HG03575 (cell line): ENCODE data around the gene CACNG4.

Experiments used
- ATAC-seq: cut with Tn5 transposase; IDR thresholded peaks from one replicate; pipeline ENCODE4 v1.9.1; 2021; ENCODE audit not compliant: unreplicated experiment, insufficient number of reproducible peaks, low FRiP score; ENCODE audit errors: extremely low read depth

The CACNG4 gene

DNA sequence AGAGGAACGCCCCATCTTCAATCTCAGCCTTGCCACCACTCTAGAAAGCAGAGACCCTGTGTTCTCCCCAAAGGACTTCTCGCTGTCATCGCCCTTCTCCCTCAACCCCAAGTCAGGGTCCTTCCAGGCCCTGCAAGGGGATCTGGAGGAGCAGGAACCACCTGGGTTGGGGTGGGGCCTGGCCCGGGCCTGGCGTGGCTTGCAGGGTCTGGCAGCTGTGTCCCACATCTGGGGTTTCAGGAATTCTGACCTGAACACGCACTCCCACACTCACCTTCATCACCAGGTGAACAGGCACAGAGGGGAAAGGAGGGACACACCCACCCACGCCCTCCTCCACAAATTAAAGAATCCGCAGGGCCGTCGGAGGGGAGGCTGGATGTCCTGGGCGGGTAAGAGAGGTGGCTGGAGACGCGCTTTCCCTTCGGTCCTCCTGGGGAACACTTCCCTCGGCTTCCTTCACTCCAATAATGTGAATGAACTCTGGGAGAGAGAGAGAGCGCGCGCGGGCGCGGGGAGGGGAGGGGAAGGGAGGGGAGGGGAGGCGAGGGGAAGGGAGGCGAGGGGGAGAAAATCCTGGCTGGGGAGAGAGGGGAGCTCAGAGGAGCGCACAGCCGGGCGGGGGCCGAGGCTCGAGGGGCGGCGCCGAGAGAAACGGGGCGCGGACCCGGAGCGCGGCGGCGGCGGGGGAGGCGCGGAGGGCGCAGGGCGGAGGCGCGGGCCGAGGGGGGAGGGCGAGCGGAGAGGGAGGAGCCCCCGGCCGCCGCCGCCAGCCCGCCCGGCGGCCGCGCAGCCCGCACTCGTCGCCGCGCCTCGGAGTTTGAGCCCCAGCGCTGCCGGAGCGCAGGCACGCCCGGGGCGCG lies at the start of gene CACNG4:
CACNG4 (plus strand) TSS at position 799 of the 863 bp plus-strand sequence. CDS start 205 bp downstream, outside the sequence.
- ATAC-seq: no peak

DNA sequence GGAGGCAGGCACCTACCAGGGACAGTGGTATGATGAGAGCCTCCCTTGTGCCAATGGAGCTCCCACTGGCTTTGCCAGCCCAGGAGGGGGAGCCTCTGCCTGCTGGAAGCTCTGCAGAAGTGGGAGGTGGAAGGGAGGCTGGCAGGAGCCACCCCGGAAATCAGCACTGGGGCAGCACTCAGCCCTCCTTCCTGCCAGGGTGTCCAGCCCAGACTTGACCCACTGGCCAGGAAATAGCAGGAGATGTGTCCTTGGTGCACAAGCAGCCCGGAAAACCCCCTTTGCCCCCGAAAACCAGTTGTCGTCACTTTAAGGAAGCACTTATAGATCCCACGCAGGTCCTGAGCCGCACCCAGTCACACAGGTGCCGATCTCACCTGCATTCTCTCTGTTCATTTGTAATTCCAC lies 49.3 kb upstream of the CACNG4 start:
- ATAC-seq: no peak

DNA sequence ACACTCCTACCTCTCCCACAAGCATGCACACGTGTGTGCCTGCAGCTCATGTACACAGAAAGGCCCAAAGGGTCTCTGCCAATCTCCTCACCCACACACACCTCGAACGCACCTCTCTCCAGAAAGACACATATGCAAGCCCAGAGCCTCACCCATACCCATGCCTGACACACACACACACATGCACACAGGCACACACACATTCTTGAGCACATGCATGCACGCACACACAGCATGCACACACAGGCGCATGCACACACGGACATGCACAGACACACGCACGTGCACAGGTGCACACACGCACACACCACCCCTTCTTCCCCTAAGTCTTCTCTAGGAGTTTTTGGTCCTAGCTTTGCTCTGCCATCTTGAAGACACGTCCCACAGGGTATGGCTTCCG lies 48.7 kb upstream of the CACNG4 start:
- ATAC-seq: no peak

DNA sequence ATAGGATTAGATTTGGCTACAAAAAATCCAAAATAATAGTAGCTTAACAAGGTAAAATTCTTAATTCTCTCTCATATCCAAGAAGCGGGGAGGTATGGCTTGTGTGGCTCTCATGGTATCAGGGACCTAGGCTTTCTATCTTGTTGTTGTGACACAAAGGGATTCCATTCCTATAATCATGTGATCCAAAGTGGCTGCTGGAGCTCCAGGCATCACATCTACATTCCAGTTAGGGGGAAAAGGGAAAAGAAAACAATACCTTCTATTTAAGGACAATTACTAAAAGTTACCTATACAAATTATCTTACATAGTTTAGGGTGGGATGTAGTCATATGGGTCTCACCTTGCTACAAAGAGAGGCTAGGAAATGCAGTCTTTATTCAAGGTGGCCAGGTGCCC lies 47.6 kb upstream of the CACNG4 start:
- no peak for ATAC-seq

DNA sequence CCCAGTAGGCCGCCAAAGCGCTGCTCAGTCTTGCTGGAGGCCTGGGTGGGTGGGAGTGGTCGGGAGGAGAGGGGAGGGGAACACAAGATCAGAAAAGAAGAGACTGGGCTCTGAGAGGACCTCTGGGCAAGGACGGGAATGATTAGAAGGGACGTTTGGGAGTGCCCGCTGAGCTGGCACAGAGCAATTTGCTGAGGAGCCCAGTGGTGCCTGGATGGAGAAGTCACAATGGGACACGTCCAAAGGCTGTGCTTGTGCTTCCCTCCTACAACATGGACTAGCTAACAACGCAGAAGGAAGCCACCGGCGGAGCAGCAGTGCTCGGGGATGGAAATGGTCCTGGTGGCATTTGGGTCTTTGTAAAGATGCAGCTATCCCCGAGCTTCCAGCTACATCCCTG lies 45.6 kb upstream of the CACNG4 start:
- no peak for ATAC-seq

DNA sequence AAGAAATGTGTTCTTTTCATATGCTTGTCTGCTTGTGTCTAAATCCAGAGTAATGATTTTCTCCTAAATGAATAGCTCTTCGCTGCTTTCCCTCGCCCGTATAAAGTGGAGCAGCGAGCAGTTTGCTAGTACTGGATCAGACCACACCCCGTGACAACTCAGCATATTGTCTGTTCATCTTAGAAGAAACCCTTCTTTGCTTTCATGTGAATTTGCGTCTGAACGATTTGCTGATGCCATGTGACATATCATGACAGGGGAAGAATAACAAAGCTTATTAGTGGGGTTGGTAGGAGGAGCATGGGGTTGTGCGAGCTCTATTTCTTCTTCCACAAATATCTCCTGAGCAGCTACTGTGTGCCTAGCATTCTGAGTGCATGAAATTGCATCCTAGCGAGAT lies 44.1 kb upstream of the CACNG4 start:
- no peak for ATAC-seq

DNA sequence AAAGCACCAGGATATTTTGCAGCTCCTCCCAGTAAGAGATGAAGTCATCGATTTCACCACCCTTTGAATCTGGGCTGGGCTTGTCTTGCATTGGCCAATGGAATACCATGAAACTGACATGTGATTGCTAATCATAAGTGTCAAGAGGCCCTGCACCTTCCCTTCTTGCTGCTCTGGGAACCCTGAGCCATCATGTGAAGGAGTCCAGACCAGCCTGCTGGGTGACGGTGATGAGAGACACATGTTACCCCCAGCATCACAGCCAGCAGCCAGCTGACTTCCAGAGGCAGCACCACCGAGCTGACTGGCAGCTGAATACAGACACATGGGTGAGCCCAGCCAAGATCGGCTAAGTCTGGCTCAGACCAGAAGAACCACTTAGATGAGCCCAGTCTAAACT lies 43.6 kb upstream of the CACNG4 start:
- no peak for ATAC-seq

DNA sequence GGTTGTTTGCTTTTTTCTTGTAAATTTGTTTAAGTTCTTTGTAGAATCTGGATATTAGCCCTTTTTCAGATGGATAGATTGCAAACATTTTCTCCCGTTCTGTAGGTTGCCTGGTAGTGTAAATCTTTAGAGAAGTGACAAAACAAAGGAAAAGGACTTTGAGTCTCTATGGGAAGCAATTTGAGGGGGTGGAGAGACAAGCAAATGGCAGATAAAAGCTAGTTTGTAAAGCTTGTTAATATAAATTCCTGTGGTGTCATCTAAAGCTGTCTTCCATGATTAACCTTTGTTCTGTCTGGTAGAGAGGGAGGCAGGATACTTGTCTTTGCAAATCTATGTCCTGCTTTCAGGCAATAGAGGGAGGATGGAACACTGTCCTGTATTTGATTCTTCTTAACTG lies 40.6 kb upstream of the CACNG4 start:
- ATAC-seq: no peak

DNA sequence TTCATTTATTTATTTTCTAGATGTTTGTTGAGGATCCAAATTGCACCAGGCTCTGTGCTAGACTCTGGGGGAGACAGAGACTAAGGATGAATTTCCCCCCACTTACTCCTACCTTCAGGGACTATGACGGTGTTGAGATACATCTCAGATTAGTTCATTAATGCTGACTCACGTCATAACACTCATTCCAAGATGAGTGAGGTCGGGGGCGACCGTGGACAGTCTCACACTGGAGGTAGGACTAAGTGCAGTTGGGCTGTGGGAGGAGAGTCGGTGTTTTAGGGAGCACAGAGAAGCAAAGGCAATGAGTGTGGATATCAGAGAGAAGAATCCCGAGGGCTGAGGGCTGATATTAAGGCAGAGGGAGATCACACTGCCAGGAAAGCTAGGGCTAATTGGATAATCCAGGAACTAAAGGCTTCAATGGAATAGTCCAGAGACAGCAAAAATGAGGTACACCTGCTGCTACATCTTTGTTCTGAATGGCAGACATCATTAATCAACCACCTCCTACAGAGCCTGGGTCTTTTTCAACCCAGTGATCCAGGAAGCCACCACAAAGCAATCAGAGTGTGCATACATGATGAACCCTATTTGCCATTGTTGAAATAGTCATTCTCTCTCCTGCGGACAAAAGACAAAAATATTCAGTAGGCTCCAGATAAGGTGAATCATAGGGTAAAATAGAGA lies 38.6 kb upstream of the CACNG4 start:
- no peak for ATAC-seq

DNA sequence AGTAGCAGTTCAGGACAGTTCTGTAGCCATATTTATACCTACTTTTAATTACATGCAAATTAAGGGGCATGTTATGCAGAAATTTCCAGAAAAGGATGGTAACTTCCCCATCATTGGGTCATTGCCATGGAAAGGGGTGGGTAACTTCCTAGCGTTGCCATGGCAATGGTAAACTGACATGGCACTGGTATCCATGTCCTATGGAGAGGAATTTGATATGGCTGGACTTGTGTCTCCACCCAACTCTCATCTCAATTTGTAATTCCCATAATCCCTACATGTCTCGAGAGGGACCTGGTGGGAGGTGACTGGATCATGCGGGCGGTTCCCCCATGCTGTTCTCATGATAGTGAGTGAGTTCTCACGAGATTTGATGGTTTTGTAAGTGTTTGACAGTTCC lies 35.6 kb upstream of the CACNG4 start:
- no peak for ATAC-seq

DNA sequence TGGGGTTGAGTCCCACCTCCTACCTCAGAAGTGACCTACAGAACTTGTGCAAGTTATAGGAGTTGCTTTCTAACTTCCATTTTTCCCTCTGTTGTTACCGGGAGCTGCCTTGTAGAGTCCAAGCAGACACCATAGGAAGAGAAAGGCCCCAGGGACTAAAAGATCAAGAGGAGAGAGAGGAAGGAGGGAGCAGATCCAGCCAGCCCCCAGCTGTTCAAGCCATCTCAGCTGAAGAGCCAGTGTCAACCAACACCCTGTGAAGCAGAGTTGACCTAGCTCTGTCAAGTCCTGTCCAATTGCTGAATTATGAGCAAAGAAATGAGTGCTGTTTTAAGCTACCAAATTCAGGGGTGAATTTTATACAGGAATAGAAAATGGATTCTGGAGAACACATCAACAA lies 34.9 kb upstream of the CACNG4 start:
- no peak for ATAC-seq

DNA sequence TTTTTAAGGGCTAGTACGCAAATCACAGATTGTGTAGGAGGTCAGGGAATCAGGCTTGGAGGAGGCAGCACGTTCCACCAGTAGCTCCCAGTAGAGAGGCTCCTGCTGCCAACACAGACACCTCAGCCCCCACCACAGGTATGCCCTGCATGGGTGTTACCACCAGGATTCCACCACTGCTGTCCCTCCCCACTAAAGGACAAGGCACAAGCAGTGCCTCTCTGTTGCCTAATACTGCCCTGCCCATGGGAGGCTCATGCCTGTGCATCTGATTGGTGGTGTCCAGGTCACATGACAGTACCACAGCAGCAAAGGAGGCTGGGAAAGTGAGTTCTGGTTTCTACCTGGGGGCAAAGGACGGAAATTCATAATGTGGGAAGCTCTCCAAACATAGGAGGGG lies 33.6 kb upstream of the CACNG4 start:
- ATAC-seq: no peak

DNA sequence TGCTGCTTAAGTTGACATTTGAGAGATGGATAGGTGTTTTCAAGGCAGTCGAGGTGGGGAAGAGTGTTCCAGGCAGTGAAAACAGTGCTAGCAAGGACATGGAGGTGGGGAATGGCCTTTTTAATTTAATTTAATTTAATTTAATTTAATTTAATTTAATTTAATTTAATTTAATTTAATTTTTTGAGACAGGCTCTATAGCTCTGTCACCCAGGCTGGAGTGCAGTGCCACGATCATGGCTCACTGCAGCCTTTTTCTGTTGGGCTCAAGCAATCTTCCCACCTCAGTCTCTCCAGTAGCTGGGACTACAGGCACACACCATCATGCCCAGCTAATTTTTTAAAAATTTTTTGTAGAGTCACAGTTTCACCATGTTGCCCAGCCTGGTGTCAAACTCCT lies 32.2 kb upstream of the CACNG4 start:
- no peak for ATAC-seq

DNA sequence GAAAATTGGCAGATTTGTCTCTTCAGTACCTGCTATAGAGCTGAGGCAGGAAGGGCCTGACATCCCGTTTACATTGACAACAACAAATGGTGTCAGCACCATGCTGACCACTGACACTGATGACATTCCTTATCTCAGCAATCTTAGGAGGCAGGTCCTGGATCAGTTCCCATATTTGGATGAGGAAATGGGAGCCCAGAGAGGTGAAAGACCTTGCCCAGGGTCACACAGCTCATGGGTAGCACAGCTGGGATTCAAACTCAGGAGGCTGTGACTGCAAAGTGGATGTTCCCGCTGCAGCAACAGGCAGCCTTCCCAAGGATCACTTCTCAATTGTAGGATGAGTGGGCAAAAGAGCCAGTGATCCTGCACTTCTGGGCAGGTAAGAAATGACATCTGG lies 30.5 kb upstream of the CACNG4 start:
- no peak for ATAC-seq

DNA sequence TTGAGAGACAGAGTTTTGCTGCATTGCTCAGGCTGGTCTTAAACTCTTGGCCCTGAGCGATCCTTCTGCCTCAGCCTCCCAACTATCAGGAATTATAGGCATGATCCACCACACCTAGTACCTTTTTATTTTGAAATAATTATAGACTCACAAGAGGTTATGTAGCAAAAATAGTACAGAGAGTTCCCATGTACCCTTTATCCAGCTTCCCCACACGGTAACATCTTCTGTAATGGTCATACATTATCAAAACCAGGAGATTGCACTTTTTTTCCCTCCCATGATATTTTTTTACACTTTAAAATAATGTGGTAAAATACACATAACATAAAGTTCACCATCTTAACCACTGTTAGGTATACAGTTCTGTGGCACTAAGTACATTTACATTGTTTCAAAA lies 28.8 kb upstream of the CACNG4 start:
- no peak for ATAC-seq

DNA sequence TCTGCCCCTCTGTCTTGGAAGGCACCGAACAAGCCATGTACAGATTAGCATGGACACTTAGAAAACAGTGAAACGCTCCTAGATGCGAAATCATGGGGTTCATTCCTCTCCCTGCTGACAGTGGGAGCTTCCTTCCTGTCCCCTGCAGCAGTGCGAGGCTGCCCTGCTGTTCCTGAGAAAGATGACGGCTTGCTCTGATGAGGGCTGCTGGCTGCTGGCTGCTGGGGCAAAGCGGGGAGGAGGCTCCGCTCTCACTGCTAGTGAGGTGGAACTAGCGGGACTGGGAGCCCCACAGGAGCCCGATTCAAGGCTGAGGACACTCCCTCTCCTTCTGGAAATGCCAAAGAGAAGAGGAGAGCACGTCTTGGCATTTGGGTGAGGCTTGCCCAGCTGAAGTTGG lies 25.9 kb upstream of the CACNG4 start:
- ATAC-seq: no peak

DNA sequence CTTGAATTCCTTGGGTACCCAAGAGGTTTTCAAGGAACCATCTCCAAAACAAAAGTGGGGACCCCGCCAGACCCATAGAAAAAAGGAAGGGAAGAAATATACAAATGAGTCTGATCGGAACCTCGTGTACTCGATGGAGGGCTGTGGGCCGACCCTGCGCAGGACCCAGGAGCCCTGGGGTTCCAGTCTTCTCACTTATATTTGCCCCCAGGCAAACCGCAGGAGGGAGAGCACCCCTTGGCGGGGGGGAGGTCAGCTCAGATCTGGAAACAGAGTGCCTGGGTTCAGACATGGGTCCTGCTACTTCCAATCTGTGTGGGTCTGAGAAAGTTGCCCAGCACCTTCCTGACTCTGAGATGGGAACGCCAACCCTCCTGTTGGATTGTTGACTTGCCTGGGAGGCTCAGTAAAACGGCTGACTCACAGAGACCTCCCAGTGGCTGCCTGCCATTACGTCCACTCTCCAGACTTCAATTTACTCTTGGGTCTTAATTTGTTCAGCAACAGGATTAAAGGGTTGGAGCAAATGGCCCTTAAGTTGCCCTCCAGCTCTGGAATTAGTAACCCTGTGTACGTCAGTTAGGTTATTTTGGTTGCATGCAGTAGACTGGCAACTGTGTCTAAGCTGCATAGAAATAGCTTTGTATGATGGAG lies 24.9 kb upstream of the CACNG4 start:
- ATAC-seq: no peak

DNA sequence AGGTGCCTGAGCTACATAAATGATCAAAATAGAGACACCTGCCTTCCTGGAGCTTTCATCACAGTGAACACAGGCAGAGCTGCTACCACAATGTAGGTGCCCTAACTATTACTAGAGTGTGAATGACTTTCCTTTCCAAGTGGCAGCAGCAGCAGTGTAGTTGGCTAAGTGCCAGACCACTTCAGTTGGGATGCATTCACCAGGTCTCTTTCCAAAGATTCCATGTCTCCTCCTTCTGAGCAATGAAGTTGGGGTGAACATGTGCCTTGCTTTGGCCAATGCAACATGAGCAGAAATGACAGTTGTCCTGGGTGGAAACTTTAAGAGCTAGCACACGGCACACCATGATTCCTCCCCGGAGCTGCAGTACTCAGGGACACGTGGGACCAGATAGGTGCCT lies 23.3 kb upstream of the CACNG4 start:
- no peak for ATAC-seq

DNA sequence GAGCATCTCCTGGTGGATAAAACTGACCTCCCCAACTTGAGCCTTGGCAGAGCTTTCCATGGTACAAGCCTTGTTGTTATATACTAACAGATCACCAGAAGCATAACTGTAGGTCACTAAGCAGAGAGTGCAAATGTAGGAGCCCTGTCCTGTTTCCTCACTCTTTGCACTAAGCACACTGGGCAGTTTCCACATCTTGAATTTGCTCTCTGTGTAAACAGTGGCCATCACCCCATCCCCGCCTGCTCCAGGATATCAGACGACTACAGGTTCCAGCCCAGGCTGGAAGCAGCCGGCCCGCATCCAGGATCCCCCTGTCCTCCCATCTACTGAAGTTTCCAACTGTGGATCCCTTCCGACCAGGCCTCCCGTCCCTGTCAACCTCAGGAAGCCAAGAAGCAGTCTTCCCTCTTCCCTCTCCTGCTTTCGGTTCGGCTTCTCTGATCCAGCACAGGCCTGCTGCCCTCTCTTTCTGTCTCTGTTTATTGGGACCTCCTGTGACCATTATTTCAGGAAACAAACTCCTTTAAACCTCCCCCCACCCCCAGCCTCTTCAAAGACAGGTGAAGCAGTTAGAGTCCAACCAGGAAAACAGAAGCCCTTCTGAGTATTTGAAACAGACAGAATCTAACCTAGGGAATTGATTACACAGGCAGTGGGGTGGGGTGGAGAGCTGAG lies 22.6 kb upstream of the CACNG4 start:
- no peak for ATAC-seq
